OCI-LY1 (cell line): ENCODE data around the gene HCRTR2.

Experiments used
- H2AFZ ChIP-seq: fragments of 200-600 bp; sonication (generic), shearing (Covaris generic); 2 replicates; pipeline ENCODE4 v1.6.0; 2014; ENCODE audit warnings: antibody characterized with exemption, mild to moderate bottlenecking, low read length
- H3F3A ChIP-seq: fragments of 200-600 bp; sonication (generic), shearing (Covaris generic); 2 replicates; pipeline ENCODE4 v1.6.0; 2014; ENCODE audit warnings: mild to moderate bottlenecking, antibody characterized with exemption, low read length, moderate library complexity; ENCODE audit not compliant: insufficient read depth
- H3K27ac ChIP-seq: fragments of 200-600 bp; sonication (generic); 2 replicates; pipeline ENCODE4 v1.5.1; 2014; ENCODE audit warnings: low read length, mixed run types, mild to moderate bottlenecking, low read depth; ENCODE audit not compliant: poor library complexity, severe bottlenecking
- H3K27me3 ChIP-seq: fragments of 200-600 bp; sonication (generic); 2 replicates; pipeline ENCODE4 v1.6.0; 2014; ENCODE audit warnings: antibody characterized with exemption, mild to moderate bottlenecking, low read length, moderate library complexity; ENCODE audit not compliant: insufficient read depth
- H3K36me3 ChIP-seq: fragments of 200-600 bp; sonication (generic); 2 replicates; pipeline ENCODE4 v1.6.1; 2014; ENCODE audit warnings: mild to moderate bottlenecking, antibody characterized with exemption, low read length, moderate library complexity, mixed read lengths; ENCODE audit not compliant: insufficient read depth
- H3K4me1 ChIP-seq: fragments of 200-600 bp; sonication (generic); 2 replicates; pipeline ENCODE4 v1.5.1; 2014; ENCODE audit warnings: mild to moderate bottlenecking, low read length, moderate library complexity; ENCODE audit not compliant: insufficient read depth, severe bottlenecking
- H3K4me2 ChIP-seq: fragments of 200-600 bp; sonication (generic), shearing (Covaris generic); 2 replicates; pipeline ENCODE4 v1.6.1; 2014; ENCODE audit warnings: low read length
- H3K4me3 ChIP-seq: fragments of 200-600 bp; sonication (generic); 2 replicates; pipeline ENCODE4 v1.5.1; 2014; ENCODE audit warnings: low read length, low read depth, mild to moderate bottlenecking, mixed read lengths; ENCODE audit not compliant: poor library complexity, severe bottlenecking
- H3K79me2 ChIP-seq: fragments of 200-600 bp; shearing (Covaris generic); 2 replicates; pipeline ENCODE4 v1.6.1; 2016; ENCODE audit warnings: mixed run types, low read length, mixed read lengths; ENCODE audit not compliant: insufficient read depth
- H3K9ac ChIP-seq: fragments of 200-600 bp; sonication (generic), shearing (Covaris generic); 2 replicates; pipeline ENCODE4 v1.6.1; 2014; ENCODE audit warnings: mild to moderate bottlenecking, low read length, mixed read lengths
- H3K9me2 ChIP-seq: fragments of 200-600 bp; sonication (generic), shearing (Covaris generic); 2 replicates; pipeline ENCODE4 v1.6.1; 2014; ENCODE audit warnings: low read depth, mild to moderate bottlenecking, low read length, mixed read lengths
- H3K9me3 ChIP-seq: fragments of 200-600 bp; shearing (Covaris generic); 2 replicates; pipeline ENCODE4 v1.6.1; 2014; ENCODE audit warnings: low read length, mixed read lengths
- H4K20me1 ChIP-seq: fragments of 200-600 bp; sonication (generic), shearing (Covaris generic); 2 replicates; pipeline ENCODE4 v1.6.0; 2016; ENCODE audit warnings: mild to moderate bottlenecking, low read length; ENCODE audit not compliant: insufficient read depth
- CTCF ChIP-seq: fragments of 200-600 bp; sonication (generic), shearing (Covaris generic); IDR thresholded peaks from 2 replicates; pipeline ENCODE4 v1.5.1; 2017; ENCODE audit warnings: mild to moderate bottlenecking, antibody characterized with exemption, low read length, moderate library complexity, mixed read lengths
- EZH2 ChIP-seq: fragments of 200-600 bp; sonication (generic), shearing (Covaris generic); IDR thresholded peaks from 2 replicates; pipeline ENCODE4 v1.8.0; 2017; ENCODE audit warnings: borderline replicate concordance, mixed run types, mild to moderate bottlenecking, antibody characterized with exemption, low read length, moderate library complexity, mixed read lengths

HCRTR2 gene

GRCh38 chr6:55327169-55327568 is 152.9 kb downstream of the HCRTR2 start, which contains the start of gene GFRAL:
TSS of gene GFRAL (plus strand) at chr6:55327469. CDS start at chr6:55327555, 86 bp downstream.
- Histone ChIP-seq H3K36me3 (no peaks in the 10 kb centered on the region), H3K9ac (no peak within 1 kb of the TSS), H2AFZ (no peak within 1 kb of the TSS), H4K20me1 (no peaks in the 10 kb centered on the region), H3K9me3 (no peaks in the 10 kb centered on the region), H3F3A (no peaks in the 10 kb centered on the region), H3K4me2 (no peak within 1 kb of the TSS), H3K27me3 (no peaks in the 10 kb centered on the region), H3K4me1 (no peaks in the 10 kb centered on the region), H3K9me2 (no peaks in the 10 kb centered on the region), H3K79me2 (no peaks in the 10 kb centered on the region), H3K27ac (no peak within 1 kb of the TSS), H3K4me3 (no peak within 1 kb of the TSS)
- no peak for TF ChIP-seq EZH2
- no peak for TF ChIP-seq CTCF
